Kidney capillary endothelial cell (primary cell): ENCODE measurements around the gene C1orf198.

Source experiments
- DNase-seq: peaks from one replicate; pipeline ENCODE4 v3.0.0-alpha.2; 2018; ENCODE audit warnings: low spot score

Gene C1orf198

GRCh38 chr1:230867903-230868735, at the start of gene C1orf198:
Gene C1orf198, minus strand, starts transcription at chr1:230868521. Its CDS starts 9 bp downstream, at chr1:230868512.
- DNase-seq, result peak; percentile 26

GRCh38 chr1:230917284-230918135, 49.2 kb upstream of the C1orf198 start:
- DNase-seq, result peak; percentile 62

GRCh38 chr1:230916587-230917283, 48.4 kb upstream of the C1orf198 start:
- DNase-seq, result no peak

GRCh38 chr1:230915078-230915477, 46.8 kb upstream of the C1orf198 start:
- no peak for DNase-seq

DNA sequence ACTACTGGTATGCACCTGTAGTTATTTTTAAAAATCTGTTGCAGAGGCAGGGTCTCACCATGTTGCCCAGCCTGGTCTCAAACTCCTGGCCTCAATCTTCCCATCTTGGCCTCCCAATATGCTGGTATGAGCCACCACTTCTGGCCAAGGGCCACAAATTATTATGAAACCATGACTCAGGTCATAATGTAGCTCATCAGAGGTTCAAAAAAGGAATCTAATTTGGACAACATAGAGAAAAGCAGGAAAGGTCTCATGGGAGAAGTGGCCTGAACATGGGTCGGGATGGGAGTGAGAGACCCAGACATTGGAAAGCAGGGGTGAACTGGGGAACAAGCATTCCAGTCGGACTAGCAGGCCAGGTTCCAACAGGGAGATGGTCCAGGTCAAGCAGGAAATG, 45.2 kb upstream of the C1orf198 start:
- no peak for DNase-seq

- no peak for DNase-seq
Measured at GRCh38 chr1:230910755-230911117, 42.4 kb upstream of the C1orf198 start.

DNA sequence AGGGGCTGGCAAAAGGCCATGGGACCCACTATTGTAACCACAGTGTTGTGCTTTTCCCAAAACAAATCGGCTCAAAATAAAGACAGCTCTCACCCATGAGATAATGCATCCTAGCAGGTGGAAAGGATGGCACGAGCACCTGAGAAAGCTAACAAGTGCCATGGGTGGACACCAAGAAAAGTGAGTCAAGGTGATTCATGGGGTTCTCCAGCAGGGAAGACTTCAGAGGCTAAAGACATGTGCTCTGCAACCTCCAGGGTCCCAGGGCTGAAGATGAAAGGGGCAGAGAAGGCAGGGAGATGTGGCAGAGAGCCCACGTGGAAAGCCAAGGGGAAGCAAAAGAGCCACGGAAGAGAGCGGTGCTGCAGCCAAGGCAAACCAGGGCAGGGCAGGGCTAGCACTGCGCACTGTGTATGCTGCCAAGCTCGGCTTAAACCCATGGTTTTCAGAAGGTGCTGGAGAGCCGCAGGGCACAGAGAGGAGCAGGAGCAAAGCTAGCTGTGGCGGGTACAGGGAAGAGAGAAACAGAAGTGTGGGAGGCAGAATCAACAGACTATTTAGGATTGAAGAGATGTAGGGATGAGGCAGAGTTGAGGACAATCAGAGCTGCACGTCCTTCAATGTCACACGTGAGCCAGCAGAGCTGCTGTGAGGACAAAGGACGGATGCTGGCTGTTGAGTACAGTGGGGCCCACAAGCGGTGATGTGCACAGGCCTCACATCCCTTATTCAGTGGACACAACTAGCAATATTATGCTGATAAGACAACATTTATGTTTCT, 41.8 kb upstream of the C1orf198 start:
- no peak for DNase-seq

DNA sequence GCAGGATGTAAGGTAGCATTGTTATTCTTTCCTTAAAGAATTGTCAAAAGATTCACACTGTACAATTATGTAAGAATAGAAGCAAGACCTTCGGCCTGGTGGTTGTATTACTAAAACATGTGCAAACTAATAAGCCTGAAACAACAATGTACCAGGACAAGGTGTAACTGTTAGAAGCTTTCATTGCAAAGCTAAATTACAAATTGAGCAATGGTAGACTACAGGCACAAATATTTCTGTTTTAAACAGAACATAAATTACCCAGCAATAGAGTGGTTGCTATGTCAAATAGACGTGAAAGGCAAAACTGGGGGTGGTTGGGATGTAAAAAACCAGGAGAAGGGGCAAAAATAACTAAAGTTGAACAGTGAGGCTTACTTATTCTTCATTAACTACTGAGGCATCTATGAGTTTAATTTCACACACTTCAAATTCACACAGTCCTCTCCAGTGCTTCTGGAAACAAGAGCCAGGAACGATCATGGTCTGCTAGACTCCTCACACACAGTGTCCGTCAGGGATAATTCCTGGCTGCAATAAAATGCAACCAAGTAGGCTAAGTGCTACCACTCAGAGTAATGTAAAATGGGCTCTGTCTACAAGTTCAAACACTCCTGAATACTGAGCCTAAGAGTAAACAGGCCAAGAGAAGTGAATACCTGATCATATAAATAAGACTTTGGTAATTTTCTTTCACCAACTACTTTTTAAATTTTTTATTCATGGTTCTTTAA, 39.3 kb upstream of the C1orf198 start:
- DNase-seq, result no peak

DNA sequence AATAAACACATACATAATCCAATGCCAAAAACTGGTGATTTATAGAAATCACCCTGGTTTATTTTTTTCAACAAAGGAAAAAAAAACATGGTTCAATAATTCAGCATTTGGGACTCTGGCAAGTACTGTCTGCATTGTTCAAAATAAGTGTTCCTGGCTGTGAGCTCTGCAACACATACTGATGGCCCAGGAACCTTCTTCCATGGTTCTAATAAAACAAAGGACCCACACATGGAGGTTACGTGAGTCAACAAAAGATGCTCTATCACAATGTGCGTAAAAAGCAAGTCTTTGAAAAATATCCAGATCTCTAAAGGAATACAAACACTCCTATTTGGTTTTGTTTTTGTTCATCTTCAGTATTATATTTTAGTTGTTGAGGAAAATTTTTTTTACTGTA, 37.9 kb upstream of the C1orf198 start:
- DNase-seq, result no peak

- peak; percentile 15 for DNase-seq
Measured at GRCh38 chr1:230905733-230906132, 37.4 kb upstream of the C1orf198 start.

DNA sequence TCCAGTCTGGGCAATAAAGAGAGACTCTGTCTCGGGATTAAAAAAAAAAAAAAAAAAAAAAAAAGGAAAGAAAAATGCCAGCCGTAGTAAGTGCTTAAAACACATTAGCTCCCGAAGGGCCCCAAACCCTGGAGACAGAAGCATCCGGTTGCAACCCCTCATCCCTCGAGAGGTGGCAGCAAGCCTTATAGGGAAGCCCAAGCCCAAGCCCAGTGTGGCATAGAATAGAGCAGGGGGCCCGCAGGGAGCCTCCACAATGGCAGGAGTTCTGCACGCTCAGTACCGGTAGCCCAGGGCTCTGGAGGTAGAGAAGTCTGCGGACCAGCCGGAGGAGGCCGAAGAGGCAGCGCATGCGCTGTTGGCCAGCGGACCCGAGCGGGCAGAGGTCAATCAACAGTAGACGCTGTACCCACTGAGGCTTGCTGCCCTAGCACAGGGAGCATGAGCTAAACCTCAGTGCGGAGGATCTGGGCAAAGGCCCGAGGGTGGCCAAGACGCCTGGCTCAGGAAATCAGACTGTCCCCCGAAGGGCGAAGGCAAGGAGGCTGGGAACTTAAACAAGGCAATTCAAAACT, 34.1 kb upstream of the C1orf198 start:
- DNase-seq, result no peak

GRCh38 chr1:230901671-230902070, 33.4 kb upstream of the C1orf198 start:
- no peak for DNase-seq

DNA sequence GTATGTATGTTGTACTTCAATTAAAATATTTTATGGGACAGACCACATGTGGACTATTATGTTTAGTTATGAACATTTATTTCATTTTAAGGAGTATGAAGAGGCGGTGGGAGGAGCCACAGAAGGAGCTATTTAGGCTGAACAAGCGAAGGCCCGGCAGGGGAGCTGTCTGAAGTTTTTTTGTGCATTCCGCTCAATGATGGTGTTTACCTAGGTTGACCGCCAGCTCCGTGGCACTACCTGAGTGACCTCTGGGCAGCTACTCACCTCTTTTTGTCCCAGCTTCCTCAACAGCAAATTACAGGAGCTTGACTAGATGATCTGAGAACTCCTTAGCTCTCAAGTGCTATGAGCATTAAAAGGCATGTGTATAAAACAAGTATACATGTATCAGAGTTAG, 32.7 kb upstream of the C1orf198 start:
- no peak for DNase-seq

GRCh38 chr1:230899841-230900251, 31.5 kb upstream of the C1orf198 start:
- no peak for DNase-seq

DNA sequence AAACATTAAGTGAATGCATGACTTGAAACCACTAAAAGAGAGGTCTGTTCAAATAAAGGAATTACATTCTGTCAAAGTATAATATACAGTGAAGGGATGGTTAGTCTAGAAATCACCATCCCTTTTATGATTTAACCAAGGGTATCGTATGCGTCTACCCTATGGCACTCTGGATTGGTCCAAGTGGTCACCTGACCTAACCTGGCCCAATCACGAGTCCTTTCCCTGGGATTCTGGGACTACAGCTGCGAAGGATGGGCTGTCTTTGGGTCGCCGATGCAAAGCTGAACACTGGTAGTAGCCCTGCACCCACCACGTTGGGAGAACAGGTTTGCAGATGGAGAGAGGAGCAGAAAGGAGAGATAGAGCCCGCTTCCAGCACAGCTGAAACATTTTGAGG, 30.4 kb upstream of the C1orf198 start:
- DNase-seq, result no peak

DNA sequence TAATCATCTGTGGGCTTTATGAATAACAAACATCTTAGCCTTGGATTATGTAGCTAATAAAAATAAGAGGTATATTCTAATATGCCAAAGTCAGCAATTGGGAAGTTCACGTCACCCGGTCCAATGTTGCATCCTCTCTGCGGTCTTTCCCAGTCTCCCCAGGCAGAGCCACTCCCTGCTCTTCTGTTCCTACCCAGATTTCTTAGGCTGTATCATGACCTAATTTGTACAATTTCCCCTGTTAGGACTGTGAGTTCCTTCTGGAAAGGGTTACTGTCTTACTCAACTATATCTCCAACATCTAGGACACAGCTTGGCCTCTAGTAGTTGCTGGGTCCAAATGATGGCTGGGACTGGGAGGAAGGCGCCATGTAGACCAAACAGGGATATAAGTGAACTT, 29.8 kb upstream of the C1orf198 start:
- no peak for DNase-seq

- DNase-seq, result no peak
Measured at GRCh38 chr1:230896779-230897178, 28.5 kb upstream of the C1orf198 start.

DNA sequence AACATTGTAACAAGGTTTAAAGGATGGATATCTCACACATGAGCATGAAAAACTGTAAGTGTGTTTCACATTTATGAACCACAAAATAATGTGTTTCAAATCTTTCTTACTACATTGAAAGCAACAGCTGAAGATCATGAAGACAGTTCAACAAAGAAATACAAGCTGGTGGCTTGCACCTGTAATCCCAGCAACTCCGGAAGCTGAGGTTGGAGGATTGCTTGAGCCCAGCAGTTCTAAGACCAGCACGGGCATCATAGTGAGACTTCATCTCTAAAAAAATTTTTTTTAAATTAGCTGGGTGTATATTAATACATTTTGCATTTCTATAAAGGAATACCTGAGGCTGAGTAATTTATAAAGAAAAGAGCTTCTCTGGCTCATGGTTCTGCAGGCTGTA, 27.1 kb upstream of the C1orf198 start:
- no peak for DNase-seq

DNA sequence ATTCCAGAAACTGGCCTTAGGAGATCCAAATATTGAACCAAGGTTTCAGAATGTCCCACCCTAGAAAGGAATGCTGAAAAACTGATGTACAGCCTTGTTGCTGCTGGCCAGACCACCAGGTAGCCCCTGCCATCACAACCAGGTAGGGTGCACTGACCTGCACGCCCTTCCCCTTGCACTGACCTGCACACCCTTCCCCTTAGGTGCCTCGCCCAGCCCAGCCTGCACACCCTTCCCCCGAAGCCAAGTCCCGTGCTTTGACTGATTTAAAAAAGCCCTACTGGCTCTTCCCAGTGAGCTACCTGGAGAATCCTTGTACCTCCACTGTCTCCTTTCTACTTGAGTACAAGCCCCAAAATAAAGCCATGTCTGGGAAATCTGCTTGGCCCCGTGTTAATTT, 26.3 kb upstream of the C1orf198 start:
- DNase-seq, result no peak

GRCh38 chr1:230894032-230894431, 25.7 kb upstream of the C1orf198 start:
- DNase-seq, result no peak

GRCh38 chr1:230892018-230892491, 23.7 kb upstream of the C1orf198 start:
- DNase-seq, result no peak
